ENCODE measurements around the gene NELL1. TPM values are rescaled to one million over a fixed set of nuclear protein-coding genes. Genes with fewer than 3 reads are reported as not detected.

Gene NELL1
- total RNA-seq, 6 experiments from 2014 or later, result not detected

- H3K27ac Mint-ChIP-seq, result no peak overlapping the region
- H3K4me1 Mint-ChIP-seq (ENCODE audit: low read depth), result no peaks in the 10 kb centered on the region
- H3K9me3 Mint-ChIP-seq, result peaks cover 28% of the 10 kb centered on the region
- no peak for DNase-seq
- no peaks in the 10 kb centered on the region for H3K27me3 Mint-ChIP-seq (ENCODE audit: insufficient read depth)
- H3K36me3 Mint-ChIP-seq (ENCODE audit: low read depth), result peaks cover 4% of the 10 kb centered on the region; the same call in 1 of the 2 replicates
- no peak overlapping the region for H3K4me3 Mint-ChIP-seq
- TF ChIP-seq CTCF (IDR thresholded peaks at IDR 0.05), result no peak
These were observed 304.7 kb downstream of the NELL1 start for GRCh38 chr11:20973940-20974559.

- Mint-ChIP-seq H3K9me3 (peaks cover 49% of the 10 kb centered on the region), H3K27me3 (ENCODE audit: insufficient read depth) (no peaks in the 10 kb centered on the region), H3K4me1 (ENCODE audit: low read depth) (no peaks in the 10 kb centered on the region), H3K27ac (no peak overlapping the region), H3K36me3 (ENCODE audit: low read depth) (no peaks in the 10 kb centered on the region; the same call in 1 of the 2 replicates), H3K4me3 (no peak overlapping the region)
- DNase-seq, result no peak
- no peak for TF ChIP-seq CTCF (IDR thresholded peaks at IDR 0.05)
These were observed 311.4 kb downstream of the NELL1 start for GRCh38 chr11:20980736-20981135.

GRCh38 chr11:20990447-20990846, 321.1 kb downstream of the NELL1 start:
- no peak for TF ChIP-seq CTCF (IDR thresholded peaks at IDR 0.05)
- Mint-ChIP-seq H3K4me3 (no peak overlapping the region), H3K27me3 (ENCODE audit: insufficient read depth) (no peaks in the 10 kb centered on the region), H3K36me3 (ENCODE audit: low read depth) (no peaks in the 10 kb centered on the region; the same call in 1 of the 2 replicates), H3K4me1 (ENCODE audit: low read depth) (no peaks in the 10 kb centered on the region), H3K9me3 (peaks cover 62% of the 10 kb centered on the region), H3K27ac (no peak overlapping the region)
- no peak for DNase-seq

- no peak for DNase-seq
- peaks cover 65% of the 10 kb centered on the region for H3K9me3 Mint-ChIP-seq
- H3K4me3 Mint-ChIP-seq, result no peak overlapping the region
- H3K27me3 Mint-ChIP-seq (ENCODE audit: insufficient read depth), result no peaks in the 10 kb centered on the region
- no peaks in the 10 kb centered on the region; the same call in 1 of the 2 replicates for H3K36me3 Mint-ChIP-seq (ENCODE audit: low read depth)
- H3K27ac Mint-ChIP-seq, result no peak overlapping the region
- H3K4me1 Mint-ChIP-seq (ENCODE audit: low read depth), result no peaks in the 10 kb centered on the region
- TF ChIP-seq CTCF (IDR thresholded peaks at IDR 0.05), result no peak
These were observed 322.1 kb downstream of the NELL1 start for GRCh38 chr11:20991471-20991870.

- no peak overlapping the region for H3K4me3 Mint-ChIP-seq
- H3K9me3 Mint-ChIP-seq, result peaks cover 45% of the 10 kb centered on the region
- no peak for TF ChIP-seq CTCF (IDR thresholded peaks at IDR 0.05)
- H3K27me3 Mint-ChIP-seq (ENCODE audit: insufficient read depth), result no peaks in the 10 kb centered on the region; the same call in 1 of the 2 replicates
- no peaks in the 10 kb centered on the region for H3K4me1 Mint-ChIP-seq (ENCODE audit: low read depth)
- no peaks in the 10 kb centered on the region for H3K36me3 Mint-ChIP-seq (ENCODE audit: low read depth)
- no peak for DNase-seq
- H3K27ac Mint-ChIP-seq, result no peak overlapping the region
These were observed 337.9 kb downstream of the NELL1 start for GRCh38 chr11:21007297-21007696.
